Mucosa of descending colon (tissue), 3 donors: ENCODE results near the gene SLC32A1. TPM values are rescaled to one million over a fixed set of nuclear protein-coding genes. Genes with fewer than 3 reads are reported as not detected.

ENCODE experiments used
- ATAC-seq: fragments of 200-7000 bp; cut with Tn5 transposase; one replicate; pipeline ENCODE4 v1.9.1; 2020; ENCODE audit warnings: mild to moderate bottlenecking, moderate library complexity
- DNase-seq, 3 donors: peaks; one replicate each; pipeline ENCODE4 v3.0.0-alpha.2; 2020
- H3K36me3 ChIP-seq: fragments of 200-600 bp; one replicate; pipeline ENCODE4 v1.8.0; 2021; ENCODE audit warnings: low read depth, mild to moderate bottlenecking
- H3K4me1 ChIP-seq: fragments of 200-600 bp; one replicate; pipeline ENCODE4 v1.8.0; 2021; ENCODE audit warnings: low read depth, mild to moderate bottlenecking
- H3K4me3 ChIP-seq: fragments of 200-600 bp; one replicate; pipeline ENCODE4 v1.8.0; 2021; ENCODE audit warnings: mild to moderate bottlenecking
- H3K9me3 ChIP-seq: fragments of 200-600 bp; one replicate; pipeline ENCODE4 v1.8.0; 2021; ENCODE audit warnings: mild to moderate bottlenecking
- CTCF ChIP-seq: fragments of 200-600 bp; IDR thresholded peaks from one replicate; pipeline ENCODE4 v1.8.0; 2022; ENCODE audit warnings: antibody characterized with exemption, mild to moderate bottlenecking
- intact Hi-C, 2 donors: fragments of 100-400 bp; cut with DNase I in 1 of 2; cut with micrococcal nuclease in 1 of 2; formaldehyde crosslinking; loops; one replicate each; pipeline versions ENCODE4 v1.11.0 to v1.11.1; 2022; cut with DNase I, micrococcal nuclease
- total RNA-seq, 3 donors: library from RNA; stranded (reverse); fragmentation: NEBNext Ultra II Directional in 2 of 3; extraction: Animal tissue kit (Norgen Biotek cat#: 25700) in 2 of 3; gene quantifications; one replicate each; pipeline versions ENCODE4 v1.2.1 to v1.2.4, GENCODE V29; 2021 to 2023
- donor health status: DM: no; HTN: no; CAD: no; lungs with moderate emphysema.
- donor health status: DM: no; HTN: no; CAD: no.
- donor health status: DM: no; HTN: yes; CAD: no.

Gene SLC32A1
- total RNA-seq, 3 donors from 2014 or later, result 0.17 TPM; not detected in 2

GRCh38 chr20:38776363-38776762 lies 52.1 kb downstream of the SLC32A1 start:
- no peak for TF ChIP-seq CTCF
- peaks cover 6% of the 10 kb centered on the region for H3K36me3 ChIP-seq
- no peaks in the 10 kb centered on the region for H3K9me3 ChIP-seq
- ATAC-seq (no peak), DNase-seq (no peak)
- H3K4me1 ChIP-seq, result no peaks in the 10 kb centered on the region
- no peak overlapping the region for H3K4me3 ChIP-seq
- intact Hi-C loops, result no loop called here

Other genes with a start within 250 kb of the SLC32A1 start
- not detected for gene ADIG, start 143.3 kb upstream of the SLC32A1 start, total RNA-seq
- not detected for gene ARHGAP40, start 122.7 kb upstream of the SLC32A1 start, total RNA-seq
- gene ACTR5, start 24.0 kb downstream of the SLC32A1 start, total RNA-seq, result 1 to 10 TPM; 6.0 to 8.1 (median 7.9) TPM
- 1 to 10 TPM; 4.4 to 5.6 (median 4.4) TPM for gene PPP1R16B, start 81.2 kb downstream of the SLC32A1 start, total RNA-seq
- 10 to 100 TPM in 2 of 3 donors, 1 to 10 TPM in 1; 3.4 to 13.9 (median 13.1) TPM for gene FAM83D, start 201.9 kb downstream of the SLC32A1 start, total RNA-seq
- 10 to 100 TPM; 14.8 to 16.4 (median 16.3) TPM for gene DHX35, start 237.9 kb downstream of the SLC32A1 start, total RNA-seq